Measurements from ENCODE around the gene DHRSX. TPM values are rescaled to one million over a fixed set of nuclear protein-coding genes. Genes with fewer than 3 reads are reported as not detected.
"Not testable (repeated sequence)": the region's sequence is repeated elsewhere in the genome, so short reads cannot be mapped to it uniquely, and the experiment has no call there.

The DHRSX gene
- total and polyA plus RNA-seq, 2 donors (not counting 3 experiments of a cell fraction or from before 2014, with no cell fraction given) = 27.1 to 37.7 TPM

- dilution Hi-C loops (cut with MboI; ENCODE audit: extremely low pct_ligation_motif_present, low sequenced_read_pairs); POLR2A ChIA-PET; DNase-seq (ENCODE audit: low read depth, low spot score); H3K4me3 ChIP-seq (replicated peaks in 1 of 3; ENCODE audit: insufficient read depth in 1 of 3, low read depth in 1 of 3, low read length in 3 of 3); H3K27ac ChIP-seq (ENCODE audit: insufficient read depth, low read depth, low read length); H3K79me2 ChIP-seq (ENCODE audit: control insufficient read depth, insufficient read depth, low read length); FAIRE-seq; CTCF ChIA-PET; H3K9me1 ChIP-seq (replicated peaks; ENCODE audit: control insufficient read depth, extremely low read depth, insufficient read depth, low read length); H3K4me2 ChIP-seq (ENCODE audit: insufficient read depth, low read length); intact Hi-C loops (cut with micrococcal nuclease); H3K9me3 ChIP-seq (replicated peaks; ENCODE audit: control insufficient read depth, insufficient read depth, low read length); H2AFZ ChIP-seq (ENCODE audit: low read depth, low read length); H3K36me3 ChIP-seq (ENCODE audit: control insufficient read depth in 2 of 2, extremely low read depth in 1 of 2, insufficient read depth in 2 of 2, low read length in 2 of 2); H3K27me3 ChIP-seq (ENCODE audit: control insufficient read depth in 2 of 2, insufficient read depth in 2 of 2, low read length in 2 of 2); H3K4me1 ChIP-seq (ENCODE audit: control insufficient read depth, extremely low read depth, insufficient read depth, low read length); H3K9ac ChIP-seq (replicated peaks; ENCODE audit: extremely low read depth, insufficient read depth, low read length); BruUV-seq (replicated peaks); H4K20me1 ChIP-seq (replicated peaks; ENCODE audit: control insufficient read depth, extremely low read depth, insufficient read depth, low read length): not testable (repeated sequence)
Measured at GRCh38 chrX:2211667-2212066, 289.1 kb downstream of the DHRSX start.

GRCh38 chrX:2193273-2193592 is 307.5 kb downstream of the DHRSX start:
- Histone ChIP-seq H4K20me1 (replicated peaks; ENCODE audit: control insufficient read depth, extremely low read depth, insufficient read depth, low read length) (no peaks in the 10 kb centered on the region), H3K9ac (replicated peaks; ENCODE audit: extremely low read depth, insufficient read depth, low read length) (no peak overlapping the region), H3K9me3 (replicated peaks; ENCODE audit: control insufficient read depth, insufficient read depth, low read length) (peaks cover 3% of the 10 kb centered on the region), H2AFZ (ENCODE audit: low read depth, low read length) (no peak overlapping the region), H3K4me1 (ENCODE audit: control insufficient read depth, extremely low read depth, insufficient read depth, low read length) (no peaks in the 10 kb centered on the region), H3K36me3 (ENCODE audit: control insufficient read depth in 2 of 2, extremely low read depth in 1 of 2, insufficient read depth in 2 of 2, low read length in 2 of 2) (no peaks in the 10 kb centered on the region), H3K4me2 (ENCODE audit: insufficient read depth, low read length) (no peak overlapping the region), H3K9me1 (replicated peaks; ENCODE audit: control insufficient read depth, extremely low read depth, insufficient read depth, low read length) (no peaks in the 10 kb centered on the region), H3K27me3 (ENCODE audit: control insufficient read depth in 2 of 2, insufficient read depth in 2 of 2, low read length in 2 of 2) (no peaks in the 10 kb centered on the region), H3K4me3 (replicated peaks in 1 of 3; ENCODE audit: insufficient read depth in 1 of 3, low read depth in 1 of 3, low read length in 3 of 3) (no peak overlapping the region), H3K79me2 (ENCODE audit: control insufficient read depth, insufficient read depth, low read length) (no peaks in the 10 kb centered on the region), H3K27ac (ENCODE audit: insufficient read depth, low read depth, low read length) (no peak overlapping the region)
- TF ChIP-seq FOS (IDR thresholded peaks at IDR 0.05; ENCODE audit: borderline replicate concordance, insufficient read depth, low read length) (no peak), GATA2 (IDR thresholded peaks at IDR 0.05; ENCODE audit: insufficient read depth, insufficient read length, low read depth, low read length) (no peak), POLR2AphosphoS5 (IDR thresholded peaks at IDR 0.05; ENCODE audit: insufficient read depth, low read depth, low read length) (no peak), MYC (IDR thresholded peaks at IDR 0.05; ENCODE audit: low read depth, low read length) (no peak), EZH2 (IDR thresholded peaks at IDR 0.05; ENCODE audit: borderline replicate concordance, low read depth, low read length, severe bottlenecking) (no peak), CTCF (IDR thresholded peaks at IDR 0.05; ENCODE audit: extremely low read depth in 1 of 2, insufficient read depth in 1 of 2, low read depth in 1 of 2, low read length in 2 of 2) (no peak), JUN (IDR thresholded peaks at IDR 0.05; ENCODE audit: borderline replicate concordance, insufficient read depth, insufficient read length, low read depth) (no peak), MAX (IDR thresholded peaks at IDR 0.05; ENCODE audit: insufficient read depth, insufficient read length) (no peak), POLR2A (IDR thresholded peaks at IDR 0.05; ENCODE audit: low read depth, low read length) (no peak)
- DNase-seq (ENCODE audit: low read depth, low spot score) (no peak), FAIRE-seq (no peak)
- intact Hi-C loops (cut with micrococcal nuclease) (no loop called here), dilution Hi-C loops (cut with MboI; ENCODE audit: extremely low pct_ligation_motif_present, low sequenced_read_pairs) (no loop called here)
- POLR2A ChIA-PET = no interaction called here
- no TSS peak for BruUV-seq (replicated peaks)
- CTCF ChIA-PET = no interaction called here

All from endothelial cell of umbilical vein (primary cell).